HG03280 (cell line): ENCODE data around the gene MROH9.

Experiments used
- ATAC-seq: cut with Tn5 transposase; IDR thresholded peaks from one replicate; pipeline ENCODE4 v1.9.1; 2021; ENCODE audit warnings: mild to moderate bottlenecking, moderate library complexity; ENCODE audit not compliant: unreplicated experiment

The MROH9 gene

DNA sequence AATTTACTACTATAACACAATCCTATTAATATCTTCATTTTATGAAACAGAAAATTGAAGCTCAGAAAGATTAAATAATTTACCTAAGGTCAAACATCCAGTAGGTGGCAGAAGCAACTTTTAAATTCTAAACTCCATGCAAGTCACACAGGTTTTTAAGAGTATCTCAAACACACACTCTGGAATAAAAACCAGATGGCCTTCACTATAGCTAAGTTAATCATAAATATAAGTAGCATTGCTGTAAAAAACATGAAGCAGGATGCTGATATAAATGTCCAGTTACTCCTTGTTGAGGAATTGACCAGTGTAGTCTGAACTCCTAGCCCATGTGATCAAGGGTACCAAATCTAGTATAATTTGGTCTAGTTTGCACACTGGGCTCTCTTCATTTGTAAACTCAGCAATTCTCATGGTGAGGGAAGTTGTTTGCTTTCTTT is 146.0 kb downstream of the MROH9 start:
- ATAC-seq: no peak

DNA sequence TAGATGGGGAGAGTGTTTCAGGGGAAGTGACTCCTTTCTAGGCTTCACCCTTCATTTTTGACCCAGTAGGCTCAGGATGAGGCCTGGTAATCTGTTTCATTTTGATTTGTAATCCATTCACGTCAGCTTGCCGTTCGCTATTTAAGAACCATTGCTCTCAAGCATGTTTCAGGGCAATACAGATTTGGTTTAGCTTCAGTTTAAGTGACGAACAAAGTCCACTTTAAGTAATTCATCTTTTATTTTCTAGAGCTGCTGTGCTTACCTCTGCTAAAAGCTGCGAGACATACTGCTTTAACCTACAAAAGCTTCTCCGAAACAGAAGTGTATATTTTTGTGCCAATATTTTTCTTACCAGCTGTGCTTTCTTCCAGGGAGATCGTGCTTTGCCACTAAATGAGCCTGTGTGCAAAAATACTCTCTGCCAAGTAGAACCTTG is 146.4 kb downstream of the MROH9 start:
- no peak for ATAC-seq

DNA sequence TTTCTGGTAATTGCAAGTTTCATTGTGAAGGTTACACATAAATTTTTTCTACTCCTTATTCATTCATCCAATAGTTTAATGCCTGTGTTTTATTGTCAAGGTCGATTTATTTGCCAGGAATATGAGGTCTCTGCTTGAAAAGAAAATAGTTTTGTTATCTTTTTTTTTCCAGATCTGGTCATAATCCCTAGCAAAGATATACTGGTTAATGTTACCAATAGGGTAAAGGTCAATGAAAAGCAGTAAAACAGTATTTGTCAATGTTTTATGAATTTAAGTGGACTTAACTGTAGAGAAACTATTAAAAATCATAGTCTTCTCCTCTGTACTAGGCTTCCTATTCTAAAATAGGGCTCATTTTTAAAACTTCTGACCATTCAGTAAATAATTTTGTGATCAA is 147.3 kb downstream of the MROH9 start:
- ATAC-seq: no peak

DNA sequence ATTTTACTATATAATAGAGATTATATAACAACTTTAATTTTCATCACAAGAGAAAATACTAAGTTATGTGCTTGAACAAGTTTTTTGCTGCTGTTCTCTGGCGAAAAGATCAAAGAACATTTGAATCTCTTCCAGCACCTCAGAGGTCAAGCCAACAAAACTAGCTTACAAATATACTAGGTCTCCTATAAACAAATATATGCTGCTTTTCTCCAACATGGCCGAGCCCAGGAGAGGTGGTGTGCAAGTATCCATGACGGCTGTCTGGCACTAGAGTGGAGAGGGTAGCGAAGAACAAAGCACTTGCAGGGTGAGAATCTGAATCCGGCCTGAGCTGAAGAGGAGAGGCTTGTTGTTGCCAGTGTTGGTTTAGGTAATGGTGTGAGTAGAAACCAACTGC is 147.9 kb downstream of the MROH9 start:
- ATAC-seq: no peak

DNA sequence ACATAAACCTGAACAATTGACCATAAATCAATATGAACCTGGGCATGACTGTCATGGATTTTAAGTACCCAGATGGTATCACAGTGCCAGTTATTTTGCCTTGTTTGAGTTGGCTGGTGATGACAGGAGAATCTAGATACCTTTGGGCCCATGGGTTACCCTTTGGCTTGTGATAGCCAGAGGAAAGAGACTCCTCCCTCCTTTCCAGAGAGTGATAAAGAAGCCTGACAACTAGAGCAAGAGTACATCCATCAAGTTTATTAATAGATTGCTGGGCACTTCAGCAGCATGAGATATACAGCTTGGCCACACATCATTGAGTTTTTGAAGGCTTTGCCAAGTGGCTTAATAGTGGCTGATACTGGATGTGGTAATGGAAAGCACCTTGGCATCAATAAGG is 148.8 kb downstream of the MROH9 start:
- no peak for ATAC-seq

DNA sequence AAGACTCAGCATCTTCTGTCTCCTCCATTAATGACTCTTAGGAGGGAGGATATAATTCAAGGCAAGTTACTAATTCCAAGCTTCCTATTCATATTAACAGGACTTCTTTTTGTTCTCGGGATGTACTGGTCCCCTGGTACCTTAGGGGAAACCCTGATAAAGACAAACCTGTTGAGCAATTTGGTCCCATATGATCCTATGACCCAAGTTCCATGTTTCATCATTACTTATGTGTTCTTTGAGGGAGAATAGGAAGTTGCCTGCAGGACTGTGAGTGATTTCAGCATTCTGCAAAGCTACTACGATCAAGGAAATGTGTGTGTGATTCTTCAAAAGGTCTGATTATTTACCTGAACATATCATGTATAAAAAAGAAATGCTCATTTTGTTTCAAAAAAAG is 149.5 kb downstream of the MROH9 start:
- ATAC-seq: no peak

DNA sequence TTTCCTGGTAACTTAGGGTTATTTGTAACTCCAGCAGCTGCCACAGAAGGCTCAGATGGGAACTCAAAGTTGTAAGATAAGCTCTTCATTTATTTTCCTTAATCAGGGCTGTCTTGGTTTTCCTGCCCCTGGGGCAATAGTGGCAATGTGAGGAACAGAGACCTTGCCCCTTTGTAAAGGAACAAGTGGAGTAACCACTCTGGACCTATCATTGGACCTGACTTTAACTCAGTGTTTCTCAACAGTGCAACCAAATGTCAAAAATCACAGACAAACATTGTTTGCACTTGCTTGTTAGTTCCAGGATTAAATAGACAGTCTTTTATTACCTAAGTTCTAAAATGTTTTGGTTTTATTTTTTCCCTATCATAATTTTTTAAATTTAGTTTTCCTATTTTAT is 152.6 kb downstream of the MROH9 start:
- no peak for ATAC-seq

DNA sequence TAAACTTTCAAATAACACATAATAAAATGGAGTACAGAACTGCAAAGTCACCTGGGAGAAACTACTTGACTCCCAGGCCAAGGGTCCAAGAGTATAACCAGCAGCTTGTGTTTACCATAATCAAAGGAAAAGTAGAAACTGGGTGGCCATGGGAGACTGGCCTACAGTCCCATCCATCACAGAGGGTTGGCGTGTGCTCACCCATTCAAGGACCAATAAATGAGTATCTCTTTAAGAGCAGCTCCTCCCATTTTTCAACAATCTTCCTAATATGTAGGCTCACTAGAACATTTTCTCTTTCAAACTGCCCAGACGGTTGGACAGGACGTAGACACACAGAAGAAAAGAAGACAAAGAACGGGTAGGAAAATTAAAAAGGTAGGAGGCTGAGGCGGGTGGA is 155.3 kb downstream of the MROH9 start, which contains the start of gene FMO3:
Gene FMO3 (plus strand): TSS at position 302 of the 400 bp plus-strand sequence. CDS start 1,754 bp downstream, outside the sequence.
- ATAC-seq: no peak

DNA sequence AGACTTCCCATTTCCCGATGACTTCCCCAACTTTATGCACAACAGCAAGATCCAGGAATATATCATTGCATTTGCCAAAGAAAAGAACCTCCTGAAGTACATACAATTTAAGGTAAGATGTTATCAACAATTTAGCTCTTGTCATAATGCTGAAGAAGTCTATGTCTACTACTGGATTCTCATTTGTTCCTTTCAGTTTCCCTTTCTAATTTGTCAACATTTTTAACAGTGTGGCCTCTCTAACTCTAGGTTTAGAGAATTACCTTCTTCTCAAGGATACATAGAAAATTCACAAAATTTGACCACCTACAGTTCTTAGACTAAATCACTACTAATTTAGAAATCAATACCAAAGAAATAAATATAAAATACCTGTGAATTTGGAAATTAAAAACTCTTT is 168.5 kb downstream of the MROH9 start:
- ATAC-seq: no peak

DNA sequence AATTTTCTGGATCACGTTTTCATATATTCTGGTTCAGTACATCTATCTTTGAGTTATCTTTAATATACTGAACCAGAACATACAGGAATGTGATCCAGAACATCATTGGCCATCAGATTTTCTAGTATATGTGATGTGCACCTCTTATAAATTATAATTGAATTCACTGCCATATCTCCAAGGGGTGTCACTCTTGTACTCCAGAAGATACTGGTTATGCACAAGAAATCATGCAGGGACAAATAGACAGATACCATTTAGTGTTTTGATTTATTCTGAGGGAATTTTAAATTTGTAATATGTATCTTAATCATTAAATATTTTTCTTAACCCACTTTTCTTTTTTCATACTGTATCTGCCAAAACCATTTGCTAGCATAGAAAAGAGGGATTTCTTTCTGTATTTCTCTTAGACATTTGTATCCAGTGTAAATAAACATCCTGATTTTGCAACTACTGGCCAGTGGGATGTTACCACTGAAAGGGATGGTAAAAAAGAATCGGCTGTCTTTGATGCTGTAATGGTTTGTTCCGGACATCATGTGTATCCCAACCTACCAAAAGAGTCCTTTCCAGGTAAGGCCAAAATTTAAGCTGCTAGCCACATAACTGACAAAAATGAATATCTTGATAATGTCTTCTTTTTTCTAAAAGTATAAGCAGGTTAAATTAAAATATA is 172.1 kb downstream of the MROH9 start:
- ATAC-seq: no peak

DNA sequence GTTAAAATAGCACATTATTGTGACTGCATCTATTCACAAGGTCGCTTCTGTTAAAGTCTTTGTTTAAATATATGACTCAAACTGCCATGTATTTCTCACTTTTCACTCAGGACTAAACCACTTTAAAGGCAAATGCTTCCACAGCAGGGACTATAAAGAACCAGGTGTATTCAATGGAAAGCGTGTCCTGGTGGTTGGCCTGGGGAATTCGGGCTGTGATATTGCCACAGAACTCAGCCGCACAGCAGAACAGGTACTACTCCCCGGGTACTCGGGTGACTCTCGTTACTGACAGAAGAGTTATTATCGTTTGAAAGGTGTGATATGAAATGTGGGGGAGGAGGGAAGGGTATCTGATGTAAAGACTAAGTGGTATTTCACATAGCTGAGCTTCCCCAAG is 172.6 kb downstream of the MROH9 start:
- no peak for ATAC-seq

DNA sequence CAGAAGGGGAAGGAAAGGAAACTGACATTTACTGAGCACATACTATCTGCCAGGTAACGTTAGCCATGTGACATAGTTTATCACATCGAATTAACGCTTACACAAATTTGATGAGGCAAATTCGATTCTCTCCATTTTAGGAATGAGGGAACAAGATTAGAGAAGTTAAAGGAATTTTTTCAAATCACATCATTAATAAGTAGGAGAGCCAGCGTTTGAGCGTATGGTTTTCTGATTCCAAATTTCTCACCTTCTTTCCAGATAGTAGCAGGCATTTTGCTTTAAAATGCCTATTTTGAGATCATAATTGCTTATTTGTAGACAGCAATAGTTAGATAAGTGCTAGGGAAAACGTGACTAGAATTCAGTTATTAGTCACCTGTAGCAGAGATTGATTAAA is 174.6 kb downstream of the MROH9 start:
- no peak for ATAC-seq

DNA sequence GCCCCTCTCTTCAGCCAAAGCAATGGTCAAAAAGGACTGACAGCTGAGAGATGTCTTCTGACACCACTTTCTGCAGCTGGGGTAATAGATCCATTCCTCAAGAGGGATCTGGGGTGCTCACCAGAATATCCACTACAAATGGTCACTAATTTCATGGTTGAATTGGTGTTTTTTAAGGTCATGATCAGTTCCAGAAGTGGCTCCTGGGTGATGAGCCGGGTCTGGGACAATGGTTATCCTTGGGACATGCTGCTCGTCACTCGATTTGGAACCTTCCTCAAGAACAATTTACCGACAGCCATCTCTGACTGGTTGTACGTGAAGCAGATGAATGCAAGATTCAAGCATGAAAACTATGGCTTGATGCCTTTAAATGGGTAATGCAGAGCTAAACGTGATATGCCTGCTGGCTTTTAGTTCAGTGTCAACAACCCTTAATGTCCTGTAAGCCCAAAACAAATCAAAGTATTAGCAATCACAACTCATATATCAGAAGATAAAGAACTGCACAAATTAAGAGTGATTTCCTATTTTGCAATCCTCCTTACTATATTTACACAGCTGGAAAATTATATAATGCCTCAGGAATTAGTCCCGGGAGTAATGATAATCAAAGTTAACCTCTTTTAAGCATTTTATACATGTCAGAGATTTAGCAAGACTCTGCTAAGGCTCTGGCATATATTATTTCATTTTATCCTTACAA is 175.4 kb downstream of the MROH9 start:
- no peak for ATAC-seq

DNA sequence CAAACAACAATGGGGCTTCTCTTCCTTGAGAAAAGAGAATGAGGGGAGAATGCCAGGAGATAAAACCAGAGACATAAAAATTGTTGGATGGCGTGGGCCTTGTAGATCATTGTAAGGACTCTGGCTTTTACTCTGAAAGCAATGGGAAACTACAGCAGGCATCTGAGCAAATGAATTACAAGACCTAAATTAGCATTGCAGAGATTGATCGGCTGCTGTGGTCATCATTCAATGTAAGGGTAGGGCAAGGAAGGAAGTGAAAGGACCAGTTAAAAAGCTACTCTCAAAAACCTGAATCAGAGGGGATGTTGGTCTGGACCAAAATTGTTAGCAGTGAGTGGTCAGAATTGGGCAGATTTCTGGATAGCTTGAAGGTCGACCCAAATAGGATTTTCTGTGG is 176.8 kb downstream of the MROH9 start:
- ATAC-seq: no peak

DNA sequence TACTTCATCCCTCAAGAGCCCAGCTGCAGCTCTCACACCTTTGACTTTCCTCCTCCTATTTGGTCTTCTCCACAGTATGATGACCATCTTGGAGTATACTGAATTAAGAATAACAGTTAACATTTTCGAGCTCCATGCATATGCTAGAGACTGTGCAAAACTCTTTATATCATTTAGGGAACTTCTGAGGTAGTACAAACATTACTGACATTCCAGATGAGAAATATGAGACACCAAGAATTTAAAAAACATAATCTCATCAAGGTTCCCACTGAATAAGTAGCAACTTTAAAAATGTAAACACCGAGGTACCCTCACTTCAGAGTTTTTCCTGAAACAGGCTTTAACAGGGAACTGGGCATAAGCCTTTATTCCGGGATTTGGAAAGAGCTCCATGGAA is 178.0 kb downstream of the MROH9 start:
- ATAC-seq: no peak
